Caki2 (cell line): ENCODE data around the gene RRN3. TPM values are rescaled to one million over a fixed set of nuclear protein-coding genes. Genes with fewer than 3 reads are reported as not detected.
"Not testable (repeated sequence)": the region's sequence is repeated elsewhere in the genome, so short reads cannot be mapped to it uniquely, and the experiment has no call there.

ENCODE experiments used
- DNase-seq: peaks from one replicate; pipeline ENCODE4 v3.0.0-alpha.2; 2015; ENCODE audit warnings: low read depth
- in situ Hi-C: cut with HindIII; loops from 2 replicates; pipeline ENCODE4 v1.10.0; 2016; ENCODE audit warnings: low sequenced_read_pairs, low pct_unique_long_range_greater_than_20kb, mixed read lengths
- total RNA-seq: library from RNA; depleted of rRNA; stranded (reverse); fragments of >200 nt; shearing (Covaris generic); gene quantifications from 2 replicates; pipeline ENCODE4 v1.2.3, GENCODE V29; 2014; ENCODE audit warnings: low replicate concordance

RRN3 gene
- total RNA-seq, 1 experiment from 2014 or later, result 22.4 TPM

DNA sequence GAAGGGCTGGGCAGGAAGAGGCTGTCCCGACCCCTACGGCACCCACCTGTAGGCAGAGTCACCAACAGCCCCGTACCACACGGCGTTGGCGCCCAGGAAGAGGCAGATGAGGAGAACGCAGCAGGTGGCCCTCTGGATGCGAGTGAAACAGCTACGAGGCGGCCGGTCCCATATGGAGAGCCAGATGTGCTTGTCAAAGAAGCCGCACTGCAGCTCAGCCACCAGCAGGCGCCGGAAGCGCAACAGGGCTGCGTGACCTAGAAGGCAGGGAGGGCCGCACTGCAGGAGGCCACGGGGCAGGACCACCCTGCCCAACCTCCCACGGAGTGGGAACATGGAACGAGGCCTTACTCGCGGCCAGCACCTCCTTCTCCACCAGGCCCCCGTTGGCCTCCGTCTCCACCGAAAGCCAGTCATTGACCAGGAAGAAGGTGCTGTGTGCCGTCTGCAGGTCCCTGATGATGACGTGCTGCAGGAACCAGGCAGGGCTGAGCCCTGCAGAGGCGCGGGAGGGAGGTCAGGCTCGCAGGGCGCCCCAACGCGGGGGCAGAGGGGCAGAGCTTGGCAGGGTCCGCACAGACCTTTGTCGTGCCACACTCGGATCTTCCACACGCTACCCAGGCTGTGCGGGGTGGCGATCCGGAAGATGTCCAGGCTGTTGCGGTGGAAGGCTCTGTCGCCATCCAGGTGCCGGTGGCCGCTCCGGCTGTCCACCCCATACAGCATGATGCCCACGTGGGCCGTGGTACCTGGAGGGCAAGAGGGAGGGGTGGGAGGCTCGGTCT lies 33.8 kb upstream of the RRN3 start:
- in situ Hi-C loops, DNase-seq: not testable (repeated sequence)

DNA sequence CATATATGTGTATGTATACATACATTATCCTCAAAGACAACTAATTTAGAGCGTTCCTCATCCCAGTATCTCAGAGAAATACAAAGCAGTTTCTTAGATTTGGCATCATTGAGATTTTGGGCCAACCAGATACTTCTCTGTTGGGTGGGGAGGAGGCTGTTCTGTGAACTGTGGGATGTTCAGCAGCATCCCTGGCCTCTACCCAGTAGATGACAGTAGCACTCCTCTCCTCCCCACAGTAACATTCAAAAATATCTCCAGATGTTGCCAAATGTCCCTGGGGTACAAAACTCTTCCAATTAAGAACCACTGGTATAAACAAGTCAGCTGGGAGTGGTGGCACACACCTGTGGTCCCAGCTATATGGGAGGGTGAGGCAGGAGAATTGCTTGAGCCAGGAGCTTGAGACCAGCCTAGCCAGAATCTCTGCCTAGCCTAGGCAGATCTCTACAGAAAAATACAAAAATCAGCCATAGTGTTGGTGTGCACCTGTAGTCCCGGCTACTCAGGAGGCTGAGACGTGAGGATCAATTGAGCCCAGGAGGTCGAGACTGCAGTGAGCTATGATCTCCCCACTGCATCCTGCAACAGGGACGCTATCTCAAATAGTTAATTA lies 6.4 kb upstream of the RRN3 start:
- DNase-seq, in situ Hi-C loops: not testable (repeated sequence)

DNA sequence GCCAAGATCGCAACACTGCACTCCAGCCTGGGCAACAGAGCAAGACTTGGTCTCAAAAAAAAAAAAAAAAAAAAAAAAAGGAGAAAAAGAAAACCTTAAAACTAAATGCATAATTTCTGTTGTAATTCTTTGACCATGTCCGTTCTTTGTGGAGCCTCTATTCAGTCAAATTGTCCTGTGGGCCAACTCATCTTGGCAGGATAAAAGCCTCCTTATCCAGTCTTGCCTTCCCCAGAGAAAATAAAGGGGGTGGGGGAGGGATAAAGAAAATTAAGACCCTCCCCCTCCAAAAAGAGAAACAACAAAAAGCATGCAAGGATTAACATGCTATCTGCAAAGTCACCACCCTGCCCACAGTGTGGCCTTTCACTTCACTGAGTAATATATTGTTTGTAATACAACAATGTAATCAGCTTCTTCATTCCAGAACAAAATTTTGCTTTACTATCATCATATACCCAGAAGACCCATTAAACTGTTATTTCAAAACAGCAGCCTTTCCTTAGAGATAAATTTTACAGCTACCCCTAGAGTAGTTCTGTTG lies 5.4 kb upstream of the RRN3 start:
- in situ Hi-C loops, DNase-seq: not testable (repeated sequence)

DNA sequence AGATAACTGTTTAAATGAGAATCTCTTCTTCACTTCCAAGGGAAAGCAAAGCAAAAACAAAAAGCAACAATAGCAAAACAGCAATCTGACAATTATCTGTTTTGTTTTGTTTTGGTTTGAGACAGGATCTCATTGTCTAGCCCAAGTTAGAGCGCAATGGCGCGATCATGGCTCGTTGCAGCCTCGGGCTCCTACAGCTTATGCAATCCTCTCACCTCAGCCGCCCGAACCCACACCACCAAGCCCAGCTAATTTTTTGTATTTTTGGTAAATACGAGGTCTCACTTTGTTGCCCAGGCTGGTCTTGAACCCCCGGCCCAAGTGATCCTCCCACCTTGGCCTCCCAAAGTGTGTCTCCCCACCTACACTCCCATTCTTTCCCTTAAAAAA lies 2.5 kb upstream of the RRN3 start:
- DNase-seq, in situ Hi-C loops: not testable (repeated sequence)

DNA sequence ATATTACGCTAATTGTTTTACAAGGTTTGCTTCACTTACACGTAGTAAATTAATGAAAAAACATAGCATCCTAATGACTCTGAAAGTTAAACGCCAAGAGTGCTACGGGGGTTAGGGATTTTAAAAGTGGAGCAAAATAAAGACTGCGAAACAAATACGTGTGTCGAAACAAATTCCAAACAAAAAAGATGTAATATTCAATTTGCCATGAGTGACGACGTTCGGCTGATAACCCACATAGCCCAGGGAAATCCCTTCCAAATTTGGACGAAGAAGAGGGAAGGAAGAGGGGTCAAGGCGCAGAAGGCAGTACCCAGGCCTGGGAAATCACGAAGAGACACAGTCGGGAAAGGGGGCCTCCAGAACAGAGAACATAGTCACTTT lies 509 bp downstream of the RRN3 start:
- in situ Hi-C loops, DNase-seq: not testable (repeated sequence)

DNA sequence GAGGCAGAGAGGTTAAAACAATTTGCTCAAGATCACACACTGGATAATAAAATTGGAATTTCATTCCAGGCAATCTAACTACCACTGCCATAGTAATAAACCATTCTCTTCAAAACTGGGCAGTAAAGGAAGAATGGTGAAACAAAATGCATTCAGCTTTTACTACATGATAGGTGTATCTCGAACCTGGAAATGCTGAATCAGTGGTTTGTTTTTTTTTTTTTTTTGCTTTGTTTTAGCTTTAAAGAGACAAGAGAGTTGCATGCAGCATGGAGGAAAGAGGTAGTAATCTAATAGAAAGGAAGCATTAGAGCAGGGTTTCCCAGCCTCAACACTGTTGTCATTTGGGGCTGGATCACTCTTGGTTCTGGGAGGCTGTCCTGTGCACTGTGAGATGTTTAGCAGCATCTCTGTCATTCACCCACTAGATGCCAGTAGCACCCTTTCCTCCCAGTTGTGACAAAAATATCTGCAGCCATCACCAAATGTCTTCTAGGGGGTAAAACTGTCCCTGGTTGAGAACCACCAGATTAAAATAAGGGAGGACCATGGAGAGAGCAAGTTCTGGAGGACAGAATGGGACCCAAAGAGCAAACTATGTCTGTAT lies 3.3 kb downstream of the RRN3 start:
- in situ Hi-C loops, DNase-seq: not testable (repeated sequence)

DNA sequence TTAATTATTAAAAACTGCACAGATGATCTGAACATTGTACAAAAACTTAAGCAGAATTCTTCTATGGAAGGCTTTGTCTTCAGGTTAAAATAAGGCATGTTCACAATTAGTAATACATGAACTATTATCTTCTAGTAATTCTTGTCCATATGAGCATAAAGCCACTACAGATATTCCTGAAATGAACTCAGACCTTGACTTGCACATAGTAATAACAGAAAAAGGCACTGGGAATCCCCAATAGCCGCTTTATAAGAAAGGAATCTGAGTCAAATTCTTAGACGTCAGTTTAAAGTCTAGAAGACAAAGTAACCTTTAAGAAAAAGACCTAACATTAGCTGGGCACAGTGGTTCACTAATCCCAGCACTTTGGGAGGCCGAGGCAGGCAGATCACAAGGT lies 11.3 kb downstream of the RRN3 start:
- DNase-seq, in situ Hi-C loops: not testable (repeated sequence)

DNA sequence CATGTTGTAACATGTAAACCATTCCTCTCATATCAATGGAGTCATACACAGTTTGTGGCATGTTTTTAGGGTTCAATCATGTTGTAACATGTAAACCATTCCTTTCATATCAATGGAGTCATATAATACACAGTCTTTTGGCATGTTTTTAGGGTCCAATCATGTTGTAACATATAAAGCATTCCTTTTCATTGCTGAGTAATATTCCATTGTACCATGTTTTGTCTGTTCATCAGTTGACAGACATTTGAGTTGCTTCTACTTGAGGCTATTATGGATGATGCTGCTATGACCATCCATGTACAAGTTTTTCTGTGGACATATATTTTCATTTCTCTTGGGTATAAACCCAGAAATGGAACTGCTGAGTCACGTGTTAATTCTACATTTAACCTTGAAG lies 13.2 kb downstream of the RRN3 start:
- DNase-seq, in situ Hi-C loops: not testable (repeated sequence)

DNA sequence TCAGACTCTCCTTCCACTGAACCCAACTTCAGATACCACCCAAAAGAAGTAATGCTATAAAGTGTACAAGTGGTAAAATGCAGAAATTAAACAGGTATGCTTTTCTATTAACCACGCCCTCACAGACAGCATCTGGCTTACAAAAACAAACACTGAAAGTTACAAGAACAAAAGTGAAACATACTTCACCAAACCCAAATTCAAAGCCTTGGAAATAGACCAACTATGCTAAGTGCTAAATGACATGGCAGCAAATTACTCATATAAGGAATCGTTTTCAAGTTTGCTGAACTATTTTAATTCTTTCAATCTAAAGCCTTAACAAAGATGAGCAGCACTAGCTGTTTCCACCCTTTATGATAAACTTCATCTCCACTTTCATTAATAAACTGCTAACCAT lies 17.9 kb downstream of the RRN3 start:
- DNase-seq, in situ Hi-C loops: not testable (repeated sequence)

DNA sequence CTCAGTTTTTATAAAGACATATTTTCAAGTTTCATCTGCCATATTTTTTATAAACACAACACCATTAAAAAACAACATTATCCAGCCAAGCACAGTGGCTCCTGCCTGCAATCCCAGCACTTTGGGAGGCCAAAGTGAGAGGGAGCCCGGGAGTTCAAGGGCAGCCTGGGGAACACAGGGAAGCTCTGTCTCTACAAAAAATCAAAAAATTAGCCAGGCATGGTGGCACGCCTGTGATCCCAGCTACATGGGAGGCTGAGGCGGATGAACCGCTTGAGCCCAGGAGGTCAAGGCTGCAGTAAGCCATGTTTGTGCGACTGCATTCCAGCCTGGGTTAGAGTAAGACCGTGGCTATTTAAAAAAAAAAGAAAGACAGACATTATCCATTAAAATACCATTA lies 21.0 kb downstream of the RRN3 start:
- in situ Hi-C loops, result no loop called here

DNA sequence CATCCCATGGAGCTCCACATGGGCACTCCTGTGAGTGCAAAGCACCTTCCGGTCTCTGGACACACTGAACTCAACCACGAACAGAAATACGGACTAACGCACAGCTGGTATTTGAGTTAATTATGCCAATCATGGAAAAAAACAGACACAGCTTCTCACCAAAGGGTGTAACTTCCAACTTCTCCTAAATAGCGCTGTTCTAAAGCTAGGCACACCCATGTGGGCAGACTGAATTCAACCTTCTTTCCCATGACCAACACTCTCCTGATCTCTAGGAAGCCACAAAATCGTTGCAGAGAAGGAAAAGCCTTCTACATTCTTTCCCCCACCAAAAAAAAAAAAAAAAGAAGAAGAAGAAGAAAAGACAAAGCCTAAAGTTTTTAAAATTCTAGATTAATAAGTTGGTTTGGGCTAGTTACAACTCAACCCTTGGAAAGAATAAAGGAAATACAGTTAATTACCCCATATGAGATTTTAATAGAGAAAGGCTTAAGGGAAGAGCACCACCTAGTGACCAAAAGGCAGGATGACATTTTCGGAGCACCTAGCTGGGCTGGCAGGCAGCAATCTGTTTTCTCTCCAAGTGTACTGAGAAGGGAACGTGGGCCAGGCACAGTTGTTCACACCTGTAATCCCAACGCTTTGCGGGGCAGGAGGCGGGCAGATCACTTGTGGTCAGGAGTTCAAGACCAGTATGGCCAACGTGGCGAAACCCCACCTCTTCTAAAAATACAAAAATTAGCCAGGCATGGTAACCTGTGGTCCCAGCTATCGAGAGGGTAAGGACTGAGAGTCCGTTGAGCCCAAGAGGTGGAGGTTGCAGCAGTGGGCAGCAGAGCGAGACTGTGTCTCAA lies 21.9 kb downstream of the RRN3 start:
- in situ Hi-C loops, result not testable (repeated sequence)
- DNase-seq, result peak; percentile 47

More for the DNA sequence above, 21.0 kb downstream of the RRN3 start:
- DNase-seq, result no peak

DNA sequence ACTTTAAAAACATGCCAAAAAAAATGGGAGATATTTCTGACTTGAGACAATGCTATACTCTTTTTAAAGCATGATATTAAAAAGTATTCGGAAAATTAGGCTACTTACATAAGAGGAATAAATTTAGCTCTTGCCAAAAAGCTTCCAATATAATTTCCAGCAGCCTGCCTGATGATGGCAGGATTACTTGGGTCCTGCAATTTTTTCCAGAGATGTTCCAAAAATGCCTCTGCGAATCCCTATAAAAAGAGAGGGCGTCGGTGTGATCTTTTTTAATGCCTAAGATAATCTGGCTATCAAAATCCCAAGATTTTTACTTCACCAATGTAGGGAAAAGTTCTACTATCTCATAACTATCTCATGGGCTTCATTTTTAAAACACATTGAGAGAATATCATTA lies 23.1 kb downstream of the RRN3 start:
- DNase-seq, in situ Hi-C loops: not testable (repeated sequence)

DNA sequence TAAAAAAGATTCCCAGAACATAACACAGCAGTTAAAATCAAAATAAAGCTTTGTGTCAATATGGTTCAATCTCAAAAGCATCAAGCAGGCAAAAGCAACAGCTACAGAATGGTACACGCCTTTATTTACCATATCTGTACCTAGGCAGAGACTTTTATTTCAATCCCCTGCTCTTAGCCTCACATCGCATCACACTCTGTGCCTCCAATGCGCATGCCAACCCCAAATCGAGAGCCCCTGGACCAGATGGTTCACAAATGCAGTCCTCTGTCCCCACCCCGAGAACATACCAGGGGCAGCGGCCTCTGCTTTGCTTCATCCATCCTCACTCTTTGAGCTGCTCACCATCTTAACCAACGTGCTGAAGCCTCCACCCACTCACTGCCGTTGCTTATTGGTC lies 27.4 kb downstream of the RRN3 start:
- in situ Hi-C loops, DNase-seq: not testable (repeated sequence)

DNA sequence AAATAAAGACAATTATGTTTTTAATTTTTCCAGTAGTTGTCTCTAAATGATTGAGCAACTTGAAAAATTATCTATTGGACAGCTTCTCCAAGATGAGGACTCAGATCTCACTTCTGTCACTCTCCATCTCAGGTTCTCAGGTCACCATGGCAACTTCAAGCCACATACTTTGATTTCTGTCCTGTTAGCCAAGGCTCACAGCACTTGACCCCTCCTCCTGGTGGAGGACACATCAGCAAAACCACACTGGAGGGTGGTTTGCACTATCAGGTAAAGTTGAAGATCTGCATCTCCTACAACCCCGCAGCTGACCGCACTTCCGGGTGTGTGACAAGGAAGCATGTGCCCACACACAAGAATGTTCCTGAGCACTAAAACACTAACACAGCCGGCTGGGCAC lies 28.1 kb downstream of the RRN3 start:
- in situ Hi-C loops, result not testable (repeated sequence)

DNA sequence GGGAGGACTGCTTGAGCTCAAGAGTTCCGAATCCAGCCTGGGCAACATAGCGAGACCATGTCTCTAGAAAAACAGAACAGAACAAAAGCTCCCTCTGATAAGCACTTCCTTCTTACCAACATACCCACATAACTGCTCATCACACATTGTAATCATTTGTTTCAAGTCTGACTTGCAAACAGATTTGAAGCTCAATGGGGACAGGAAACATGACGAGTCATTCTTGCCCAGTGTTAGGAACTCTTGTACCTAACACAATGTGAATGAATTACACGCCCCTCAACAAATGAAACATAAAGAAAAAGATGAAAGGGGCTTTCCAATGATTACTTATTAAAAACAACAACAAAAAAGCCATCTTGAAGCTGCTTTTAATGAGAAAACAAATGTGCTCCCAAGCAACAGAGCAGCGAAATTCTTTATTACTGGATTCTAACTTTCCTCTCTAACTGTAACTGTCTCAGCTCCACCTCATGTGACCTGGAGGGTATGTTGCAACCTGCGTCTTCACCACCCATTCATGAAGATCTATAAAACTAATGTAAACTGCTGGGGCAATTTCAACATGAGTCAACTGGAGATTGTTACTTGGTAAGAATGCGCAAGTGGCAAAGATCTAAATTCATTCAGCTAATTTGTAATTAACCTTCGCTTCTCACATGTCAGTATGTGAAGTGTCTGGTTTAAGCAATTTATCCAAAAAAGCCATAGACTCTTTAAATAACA lies 31.8 kb downstream of the RRN3 start:
- DNase-seq, result peak; percentile 58
- in situ Hi-C loops, result not testable (repeated sequence)

More for the DNA sequence above, 28.1 kb downstream of the RRN3 start:
- DNase-seq, result not testable (repeated sequence)

DNA sequence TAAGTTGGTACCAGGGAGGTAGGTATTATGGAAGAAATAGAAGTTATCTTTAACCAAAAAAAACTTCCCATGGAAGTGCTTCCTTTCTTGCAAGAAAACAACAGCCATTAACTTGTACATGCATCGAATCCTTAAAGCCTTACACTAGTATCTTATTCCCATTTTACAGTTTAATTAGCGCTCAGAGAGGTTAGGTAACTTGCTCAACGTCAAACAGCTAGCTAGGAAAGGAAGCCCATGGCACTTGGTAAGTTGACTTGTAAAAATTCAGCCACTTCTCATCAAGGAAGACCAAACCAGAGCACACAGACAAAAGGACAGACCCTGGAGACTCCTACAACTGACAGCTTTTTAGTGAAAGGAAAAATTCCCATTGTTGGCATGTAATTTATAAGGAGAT lies 34.7 kb downstream of the RRN3 start:
- DNase-seq, result no peak
- in situ Hi-C loops, result no loop called here

GRCh38 chr16:15057681-15058417 lies 36.2 kb downstream of the RRN3 start:
- no peak for DNase-seq
- in situ Hi-C loops, result no loop called here
